MCF 10A (cell line): ENCODE measurements around the gene AASDH. TPM values are rescaled to one million over a fixed set of nuclear protein-coding genes. Genes with fewer than 3 reads are reported as not detected.

Source experiments
- BruUV-seq: library from RNA; stranded (reverse); fragments of 400-500 nt; replicated peaks from 2 replicates; lab custom pipeline; 2021; lab: Mats Ljungman, UMichigan
- CTCF ChIA-PET: fragments of 300-600 bp; sonication (Branson Sonifier 250); formaldehyde crosslinking; extraction: SDS; loops from one replicate; lab custom pipeline; 2021; ENCODE audit warnings: antibody characterized with exemption, inconsistent platforms; lab: Yijun Ruan, JAX
- POLR2A ChIA-PET: fragments of 300-600, 350-650 bp; sonication (Branson Sonifier 250); formaldehyde crosslinking; extraction: SDS; loops from one replicate; lab custom pipeline; 2020; ENCODE audit warnings: antibody characterized with exemption, inconsistent platforms; lab: Yijun Ruan, JAX
- DNase-seq: peaks from one replicate; pipeline ENCODE4 v3.0.0-alpha.2; 2018; ENCODE audit not compliant: unreplicated experiment
- H3K27ac Mint-ChIP-seq: one replicate; pipeline ENCODE4 v1.8.0; 2022; ENCODE audit warnings: mild to moderate bottlenecking, low read depth, mixed read lengths; ENCODE audit not compliant: unreplicated experiment
- H3K27me3 Mint-ChIP-seq: one replicate; pipeline ENCODE4 v1.8.0; 2022; ENCODE audit warnings: mixed read lengths; ENCODE audit not compliant: insufficient read depth, unreplicated experiment
- H3K36me3 Mint-ChIP-seq: one replicate; pipeline ENCODE4 v1.8.0; 2022; ENCODE audit warnings: mild to moderate bottlenecking, moderate library complexity, mixed read lengths; ENCODE audit not compliant: insufficient read depth, unreplicated experiment
- H3K4me1 Mint-ChIP-seq: one replicate; pipeline ENCODE4 v1.8.0; 2022; ENCODE audit warnings: mixed read lengths; ENCODE audit not compliant: insufficient read depth, unreplicated experiment
- H3K4me3 Mint-ChIP-seq: one replicate; pipeline ENCODE4 v1.8.0; 2022; ENCODE audit warnings: mild to moderate bottlenecking, moderate library complexity, mixed read lengths; ENCODE audit not compliant: unreplicated experiment
- H3K9me3 Mint-ChIP-seq: one replicate; pipeline ENCODE4 v1.8.0; 2022; ENCODE audit warnings: mixed read lengths; ENCODE audit not compliant: unreplicated experiment
- intact Hi-C: fragments of 100-400 bp; cut with micrococcal nuclease; formaldehyde crosslinking; loops from 2 replicates; pipeline ENCODE4 v1.14.1; 2022
- total RNA-seq: library from RNA; stranded (reverse); gene quantifications from 2 replicates; pipeline ENCODE4 v1.2.3, GENCODE V29; 2022
- TF ChIP-seq, protein P1 (sequence below): fragments of 200-600 bp; IDR thresholded peaks from one replicate; pipeline ENCODE4 v1.8.0; 2022; ENCODE audit warnings: antibody characterized with exemption, mild to moderate bottlenecking; ENCODE audit not compliant: unreplicated experiment

The AASDH gene
- total RNA-seq, 1 experiment from 2014 or later: 10.8 TPM

- no peak overlapping the region for H3K4me3 Mint-ChIP-seq
- H3K4me1 Mint-ChIP-seq: no peaks in the 10 kb centered on the region
- H3K36me3 Mint-ChIP-seq: no peaks in the 10 kb centered on the region
- H3K27ac Mint-ChIP-seq: no peak overlapping the region
- no TSS peak for BruUV-seq
- ChIA-PET CTCF (no interaction called here), POLR2A (no interaction called here)
- no peaks in the 10 kb centered on the region for H3K27me3 Mint-ChIP-seq
- peaks cover 2% of the 10 kb centered on the region for H3K9me3 Mint-ChIP-seq
- peak; percentile 13 for DNase-seq
- TF ChIP-seq, protein P1, sequence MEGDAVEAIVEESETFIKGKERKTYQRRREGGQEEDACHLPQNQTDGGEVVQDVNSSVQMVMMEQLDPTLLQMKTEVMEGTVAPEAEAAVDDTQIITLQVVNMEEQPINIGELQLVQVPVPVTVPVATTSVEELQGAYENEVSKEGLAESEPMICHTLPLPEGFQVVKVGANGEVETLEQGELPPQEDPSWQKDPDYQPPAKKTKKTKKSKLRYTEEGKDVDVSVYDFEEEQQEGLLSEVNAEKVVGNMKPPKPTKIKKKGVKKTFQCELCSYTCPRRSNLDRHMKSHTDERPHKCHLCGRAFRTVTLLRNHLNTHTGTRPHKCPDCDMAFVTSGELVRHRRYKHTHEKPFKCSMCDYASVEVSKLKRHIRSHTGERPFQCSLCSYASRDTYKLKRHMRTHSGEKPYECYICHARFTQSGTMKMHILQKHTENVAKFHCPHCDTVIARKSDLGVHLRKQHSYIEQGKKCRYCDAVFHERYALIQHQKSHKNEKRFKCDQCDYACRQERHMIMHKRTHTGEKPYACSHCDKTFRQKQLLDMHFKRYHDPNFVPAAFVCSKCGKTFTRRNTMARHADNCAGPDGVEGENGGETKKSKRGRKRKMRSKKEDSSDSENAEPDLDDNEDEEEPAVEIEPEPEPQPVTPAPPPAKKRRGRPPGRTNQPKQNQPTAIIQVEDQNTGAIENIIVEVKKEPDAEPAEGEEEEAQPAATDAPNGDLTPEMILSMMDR: no peak
- intact Hi-C loops: no loop called here
These were observed 56.6 kb downstream of the AASDH start for GRCh38 chr4:56330691-56331090.

DNA sequence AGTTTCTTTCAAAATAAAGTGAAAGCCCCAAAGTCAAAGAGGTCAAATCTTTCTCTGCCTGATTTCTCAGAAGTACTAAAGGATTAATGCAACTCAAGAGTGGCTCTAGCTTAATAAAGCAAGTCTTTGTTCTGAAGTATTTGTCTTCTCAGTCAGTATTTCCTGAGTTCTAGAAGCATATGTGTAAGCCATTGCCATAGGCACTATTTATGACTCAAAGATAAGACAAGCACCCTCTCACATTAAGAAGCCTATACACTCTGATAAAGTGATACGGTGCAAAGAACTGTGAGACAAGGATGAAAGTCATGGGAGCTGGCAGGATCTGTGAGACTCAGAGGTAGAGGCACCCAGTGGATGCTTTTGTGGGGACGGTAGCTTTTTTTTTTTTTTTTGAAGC lies 60.9 kb downstream of the AASDH start:
- TF ChIP-seq, protein P1: no peak
- Mint-ChIP-seq H3K4me1 (no peaks in the 10 kb centered on the region), H3K9me3 (no peaks in the 10 kb centered on the region), H3K27ac (no peak overlapping the region), H3K4me3 (no peak overlapping the region), H3K27me3 (no peaks in the 10 kb centered on the region), H3K36me3 (no peaks in the 10 kb centered on the region)
- no peak for DNase-seq
- intact Hi-C loops: no loop called here
- no TSS peak for BruUV-seq
- ChIA-PET POLR2A (no interaction called here), CTCF (interaction anchor here (1.3 kb wide), 1 partner anchor 26 kb away, joined by 4 read pairs; no protein-coding TSS in a partner anchor)

GRCh38 chr4:56324011-56324610 lies 63.2 kb downstream of the AASDH start:
- intact Hi-C loops: no loop called here
- CTCF ChIA-PET: no interaction called here
- Mint-ChIP-seq H3K27ac (no peak overlapping the region), H3K4me3 (no peak overlapping the region), H3K36me3 (no peaks in the 10 kb centered on the region), H3K4me1 (peaks cover 4% of the 10 kb centered on the region), H3K9me3 (no peaks in the 10 kb centered on the region), H3K27me3 (no peaks in the 10 kb centered on the region)
- TF ChIP-seq, protein P1: no peak
- no TSS peak for BruUV-seq
- DNase-seq: no peak
- POLR2A ChIA-PET: interaction anchor here (0.7 kb wide), 1 partner anchor 217 kb away, joined by 3 read pairs; no protein-coding TSS in a partner anchor

DNA sequence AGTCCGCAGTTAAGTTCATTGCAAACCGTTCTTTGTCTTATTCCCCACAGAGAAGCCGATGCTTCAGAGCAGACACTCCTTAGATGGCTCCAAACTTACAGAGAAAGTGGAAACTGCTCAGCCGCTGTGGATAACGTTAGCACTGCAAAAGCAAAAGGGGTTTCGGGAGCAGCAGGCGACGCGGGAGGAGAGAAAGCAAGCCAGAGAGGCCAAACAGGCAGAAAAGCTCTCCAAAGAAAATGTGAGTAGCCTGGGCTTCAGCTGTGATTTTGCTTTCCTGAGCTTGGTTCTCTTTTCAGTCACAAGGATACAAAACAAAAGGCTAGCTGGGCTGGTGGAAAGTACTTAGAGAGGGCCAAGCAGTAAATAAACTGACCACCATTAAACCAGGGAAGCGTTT lies 64.0 kb downstream of the AASDH start:
- no TSS peak for BruUV-seq
- CTCF ChIA-PET: interaction anchor here (0.6 kb wide), 1 partner anchor 261 kb away, joined by 3 read pairs; no protein-coding TSS in a partner anchor

More for the DNA sequence above, 64.0 kb downstream of the AASDH start:
- H3K27me3 Mint-ChIP-seq: no peaks in the 10 kb centered on the region
- intact Hi-C loops: no loop called here
- H3K36me3 Mint-ChIP-seq: no peaks in the 10 kb centered on the region
- TF ChIP-seq, protein P1: no peak
- H3K4me3 Mint-ChIP-seq: no peak overlapping the region
- H3K27ac Mint-ChIP-seq: no peak overlapping the region
- peaks cover 4% of the 10 kb centered on the region for H3K4me1 Mint-ChIP-seq
- H3K9me3 Mint-ChIP-seq: no peaks in the 10 kb centered on the region
- no peak for DNase-seq
- POLR2A ChIA-PET: no interaction called here
